HG03520 (cell line): ENCODE data around the gene AMH.

Source experiments
- ATAC-seq: cut with Tn5 transposase; IDR thresholded peaks from one replicate; pipeline ENCODE4 v1.9.1; 2021; ENCODE audit warnings: mild to moderate bottlenecking, moderate library complexity; ENCODE audit not compliant: unreplicated experiment

AMH gene

GRCh38 chr19:2219726-2220125 lies 29.4 kb upstream of the AMH start:
- ATAC-seq, result no peak

- no peak for ATAC-seq
Observed at GRCh38 chr19:2221250-2221831, 27.8 kb upstream of the AMH start.

GRCh38 chr19:2221918-2222317 lies 27.2 kb upstream of the AMH start:
- ATAC-seq, result no peak

- no peak for ATAC-seq
Observed at GRCh38 chr19:2223391-2223790, 25.7 kb upstream of the AMH start.

GRCh38 chr19:2223959-2224358 lies 25.2 kb upstream of the AMH start:
- no peak for ATAC-seq

- ATAC-seq, result no peak
Observed at GRCh38 chr19:2224754-2225349, 24.3 kb upstream of the AMH start.

- ATAC-seq, result no peak
Observed at GRCh38 chr19:2225415-2226050, 23.6 kb upstream of the AMH start.

- no peak for ATAC-seq
Observed at GRCh38 chr19:2226051-2226839, 22.9 kb upstream of the AMH start.

- no peak for ATAC-seq
Observed at GRCh38 chr19:2226840-2227360, 22.2 kb upstream of the AMH start.

- ATAC-seq, result no peak
Observed at GRCh38 chr19:2227415-2228156, 21.5 kb upstream of the AMH start.

- ATAC-seq, result no peak
Observed at GRCh38 chr19:2228157-2229030, 20.7 kb upstream of the AMH start.

GRCh38 chr19:2229103-2230032 lies 19.8 kb upstream of the AMH start:
- no peak for ATAC-seq

- ATAC-seq, result no peak
Observed at GRCh38 chr19:2230033-2230531, 19.0 kb upstream of the AMH start.

GRCh38 chr19:2230807-2231533 lies 18.2 kb upstream of the AMH start:
- ATAC-seq, result no peak

GRCh38 chr19:2231621-2232221 lies 17.4 kb upstream of the AMH start:
- ATAC-seq, result no peak

GRCh38 chr19:2232286-2233151 lies 16.6 kb upstream of the AMH start:
- no peak for ATAC-seq
